Neural crest cell (in vitro differentiated cells): Measurements from ENCODE around the gene FOS. TPM values are rescaled to one million over a fixed set of nuclear protein-coding genes. Genes with fewer than 3 reads are reported as not detected.

ENCODE experiments used
- DNase-seq: peaks from one replicate; pipeline ENCODE4 v3.0.0; 2021; ENCODE audit warnings: low read depth, mixed read lengths, low spot score
- H3K27ac Mint-ChIP-seq: one replicate; pipeline ENCODE4 v1.8.0; 2021; ENCODE audit warnings: mild to moderate bottlenecking, mixed read lengths; ENCODE audit not compliant: unreplicated experiment
- H3K27me3 Mint-ChIP-seq: 2 replicates; pipeline ENCODE4 v1.8.0; 2021; ENCODE audit warnings: low read depth, mild to moderate bottlenecking, mixed read lengths
- H3K36me3 Mint-ChIP-seq: 2 replicates; pipeline ENCODE4 v1.8.0; 2021; ENCODE audit warnings: low read depth, mild to moderate bottlenecking, mixed read lengths
- H3K4me1 Mint-ChIP-seq: 2 replicates; pipeline ENCODE4 v1.8.0; 2021; ENCODE audit warnings: mixed read lengths
- H3K4me3 Mint-ChIP-seq: one replicate; pipeline ENCODE4 v1.8.0; 2021; ENCODE audit warnings: mild to moderate bottlenecking, mixed read lengths
- H3K9me3 Mint-ChIP-seq: 2 replicates; pipeline ENCODE4 v1.8.0; 2021; ENCODE audit warnings: mixed read lengths
- total RNA-seq: library from RNA; stranded (reverse); gene quantifications from 2 replicates; pipeline ENCODE4 v1.2.1, GENCODE V29; 2021
- TF ChIP-seq, protein P1 (sequence below): fragments of 200-600 bp; sonication (generic); conservative IDR thresholded peaks from 2 replicates; pipeline ENCODE4 v1.5.0; 2021; ENCODE audit warnings: antibody characterized with exemption, mild to moderate bottlenecking

The FOS gene
- total RNA-seq, 1 donor from 2014 or later = 3.8 TPM

DNA sequence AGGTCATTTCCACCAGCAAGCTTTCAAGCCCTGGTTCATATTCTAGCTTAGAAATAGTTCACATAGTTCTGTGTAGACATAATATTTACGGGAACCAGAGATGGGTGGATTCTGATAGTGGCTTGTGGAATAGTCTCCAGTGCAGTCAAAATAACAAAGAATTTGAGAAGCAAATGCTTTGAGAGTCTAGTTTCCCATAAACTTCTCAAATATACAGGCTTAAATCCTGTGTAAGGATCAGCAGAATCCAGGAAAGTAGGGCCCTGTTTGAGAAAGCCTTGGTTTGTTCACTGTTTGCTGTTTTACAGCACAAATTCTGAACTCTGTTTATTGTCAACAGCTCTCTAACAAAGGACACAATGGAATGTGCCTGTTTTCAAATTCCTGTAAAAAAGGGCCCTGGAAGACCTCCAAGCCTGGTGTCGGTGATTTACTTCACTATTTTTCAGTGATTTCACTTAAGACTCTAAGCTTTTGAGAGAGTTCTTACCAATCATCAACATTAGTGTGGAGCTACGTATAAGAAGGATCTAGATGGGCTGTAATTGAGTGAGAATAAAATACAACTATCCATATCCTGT lies 11.4 kb upstream of the FOS start:
- TF ChIP-seq, protein P1, sequence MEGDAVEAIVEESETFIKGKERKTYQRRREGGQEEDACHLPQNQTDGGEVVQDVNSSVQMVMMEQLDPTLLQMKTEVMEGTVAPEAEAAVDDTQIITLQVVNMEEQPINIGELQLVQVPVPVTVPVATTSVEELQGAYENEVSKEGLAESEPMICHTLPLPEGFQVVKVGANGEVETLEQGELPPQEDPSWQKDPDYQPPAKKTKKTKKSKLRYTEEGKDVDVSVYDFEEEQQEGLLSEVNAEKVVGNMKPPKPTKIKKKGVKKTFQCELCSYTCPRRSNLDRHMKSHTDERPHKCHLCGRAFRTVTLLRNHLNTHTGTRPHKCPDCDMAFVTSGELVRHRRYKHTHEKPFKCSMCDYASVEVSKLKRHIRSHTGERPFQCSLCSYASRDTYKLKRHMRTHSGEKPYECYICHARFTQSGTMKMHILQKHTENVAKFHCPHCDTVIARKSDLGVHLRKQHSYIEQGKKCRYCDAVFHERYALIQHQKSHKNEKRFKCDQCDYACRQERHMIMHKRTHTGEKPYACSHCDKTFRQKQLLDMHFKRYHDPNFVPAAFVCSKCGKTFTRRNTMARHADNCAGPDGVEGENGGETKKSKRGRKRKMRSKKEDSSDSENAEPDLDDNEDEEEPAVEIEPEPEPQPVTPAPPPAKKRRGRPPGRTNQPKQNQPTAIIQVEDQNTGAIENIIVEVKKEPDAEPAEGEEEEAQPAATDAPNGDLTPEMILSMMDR = no peak
- Mint-ChIP-seq H3K4me3 (no peak overlapping the region), H3K27me3 (peaks cover 3% of the 10 kb centered on the region), H3K36me3 (no peaks in the 10 kb centered on the region), H3K9me3 (no peaks in the 10 kb centered on the region), H3K27ac (no peak overlapping the region), H3K4me1 (no peaks in the 10 kb centered on the region)
- no peak for DNase-seq

DNA sequence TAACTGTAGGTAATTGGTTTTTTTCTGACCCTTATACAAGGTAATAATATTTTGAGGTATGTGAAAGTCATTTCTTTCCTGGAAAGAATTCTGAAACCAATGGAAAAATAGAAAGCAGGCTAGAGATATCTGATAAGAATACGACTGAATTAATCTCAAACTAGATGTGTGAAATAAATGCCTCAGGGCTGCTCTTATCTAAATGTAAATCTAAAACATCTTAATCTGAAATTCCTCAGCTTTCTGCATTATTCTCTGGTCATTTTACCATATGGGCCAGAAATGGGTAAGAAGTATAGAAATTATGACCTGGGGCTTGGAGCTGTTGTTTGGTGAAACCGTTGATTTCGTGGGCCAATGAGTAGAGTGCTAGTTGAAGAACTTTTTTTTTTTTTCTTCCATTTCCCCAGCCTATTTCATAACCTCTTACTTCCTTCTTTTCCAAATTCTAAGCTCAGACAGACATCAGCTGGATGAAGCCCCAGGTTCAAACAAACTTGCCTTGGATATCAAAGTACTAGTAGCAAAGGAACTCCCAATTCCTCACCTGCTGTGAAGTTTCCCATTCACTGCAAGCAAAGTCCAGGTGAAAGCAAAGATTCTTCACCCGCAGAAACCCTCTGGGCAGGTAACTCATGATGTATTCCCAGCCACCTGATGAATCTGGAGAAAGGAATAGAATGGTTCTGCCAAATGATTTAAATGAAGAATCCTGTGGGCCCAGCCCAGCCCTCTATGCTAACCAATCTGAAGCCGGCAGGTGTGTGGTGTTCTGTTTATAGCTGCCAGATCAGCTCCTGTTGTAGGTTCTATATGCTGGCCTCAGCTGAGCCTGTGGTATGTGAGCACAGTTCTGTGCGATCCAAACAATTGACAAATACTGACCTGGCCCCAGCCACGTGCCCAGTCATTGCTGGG lies 9.7 kb upstream of the FOS start:
- no peak for DNase-seq
- Mint-ChIP-seq H3K27ac (no peak overlapping the region), H3K9me3 (no peaks in the 10 kb centered on the region)

DNA sequence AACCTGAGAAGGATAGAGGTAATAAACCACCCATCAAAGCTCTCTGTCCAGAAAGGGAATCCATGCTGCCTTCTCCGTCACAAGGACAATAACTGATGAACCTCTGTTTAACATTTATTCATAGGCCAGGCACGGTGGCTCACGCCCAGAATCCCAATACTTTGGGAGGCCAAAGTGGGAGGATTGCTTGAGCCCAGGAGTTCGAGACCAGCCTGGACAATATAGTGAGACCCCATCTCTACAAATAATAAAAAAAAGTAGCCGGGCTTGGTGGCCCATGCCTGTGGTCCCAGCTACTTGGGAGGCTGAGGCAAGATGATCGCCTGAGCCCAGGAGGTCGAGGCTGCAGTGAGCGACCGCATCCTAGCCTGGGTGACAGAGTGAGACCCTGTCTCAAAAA lies 7.1 kb upstream of the FOS start:
- no peak overlapping the region for H3K4me3 Mint-ChIP-seq
- no peaks in the 10 kb centered on the region for H3K9me3 Mint-ChIP-seq
- no peak overlapping the region for H3K27ac Mint-ChIP-seq
- DNase-seq = no peak
- H3K4me1 Mint-ChIP-seq = peaks cover 18% of the 10 kb centered on the region
- H3K27me3 Mint-ChIP-seq = peaks cover 17% of the 10 kb centered on the region
- TF ChIP-seq, protein P1 = no peak
- H3K36me3 Mint-ChIP-seq = no peaks in the 10 kb centered on the region

More for the DNA sequence above, 9.7 kb upstream of the FOS start:
- Mint-ChIP-seq H3K4me1 (peaks cover 9% of the 10 kb centered on the region), H3K4me3 (no peak overlapping the region), H3K36me3 (no peaks in the 10 kb centered on the region), H3K27me3 (peaks cover 7% of the 10 kb centered on the region)
- TF ChIP-seq, protein P1 = no peak

DNA sequence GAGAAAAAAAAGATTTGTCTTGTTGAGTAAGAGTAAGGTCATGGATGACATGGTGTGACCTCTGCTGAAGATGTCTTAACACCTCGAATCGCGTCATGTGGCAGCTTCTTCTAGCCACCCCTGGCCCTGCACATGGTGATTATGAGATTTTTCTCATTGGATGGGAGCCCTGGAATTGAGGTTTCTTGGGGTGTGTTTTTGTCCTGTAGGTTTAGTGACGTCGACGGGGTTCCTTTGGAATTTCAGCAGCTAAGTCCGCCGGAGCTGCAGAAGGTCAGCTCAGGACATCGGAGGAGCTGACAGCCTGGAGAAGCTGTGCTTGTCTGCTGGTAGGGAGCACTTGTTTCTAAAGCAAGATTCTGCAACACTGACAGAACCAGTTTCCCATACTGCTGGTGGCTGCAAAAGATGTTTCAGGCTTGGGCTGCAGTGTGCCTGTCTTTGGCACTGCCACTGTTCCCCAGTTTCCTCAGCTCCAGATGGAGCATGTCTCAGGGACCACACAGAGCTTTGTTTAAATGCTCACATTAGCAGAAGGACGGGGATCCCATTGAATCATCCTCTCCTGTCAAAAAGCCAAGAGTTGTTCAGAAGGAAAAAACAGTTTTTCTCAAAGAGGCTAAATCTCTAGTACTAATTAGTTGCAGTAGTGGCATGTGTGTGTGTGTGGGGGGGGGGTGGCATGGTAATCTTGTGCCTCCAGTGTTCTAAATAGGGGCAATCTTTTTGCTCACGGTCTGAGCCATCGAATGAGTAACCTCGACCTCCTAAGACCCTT lies 5.2 kb upstream of the FOS start:
- Mint-ChIP-seq H3K36me3 (no peaks in the 10 kb centered on the region), H3K9me3 (no peaks in the 10 kb centered on the region), H3K4me3 (peak overlapping the region; percentile 8), H3K4me1 (peaks cover 32% of the 10 kb centered on the region), H3K27me3 (peaks cover 21% of the 10 kb centered on the region), H3K27ac (no peak overlapping the region)
- TF ChIP-seq, protein P1 = no peak
- DNase-seq = no peak

DNA sequence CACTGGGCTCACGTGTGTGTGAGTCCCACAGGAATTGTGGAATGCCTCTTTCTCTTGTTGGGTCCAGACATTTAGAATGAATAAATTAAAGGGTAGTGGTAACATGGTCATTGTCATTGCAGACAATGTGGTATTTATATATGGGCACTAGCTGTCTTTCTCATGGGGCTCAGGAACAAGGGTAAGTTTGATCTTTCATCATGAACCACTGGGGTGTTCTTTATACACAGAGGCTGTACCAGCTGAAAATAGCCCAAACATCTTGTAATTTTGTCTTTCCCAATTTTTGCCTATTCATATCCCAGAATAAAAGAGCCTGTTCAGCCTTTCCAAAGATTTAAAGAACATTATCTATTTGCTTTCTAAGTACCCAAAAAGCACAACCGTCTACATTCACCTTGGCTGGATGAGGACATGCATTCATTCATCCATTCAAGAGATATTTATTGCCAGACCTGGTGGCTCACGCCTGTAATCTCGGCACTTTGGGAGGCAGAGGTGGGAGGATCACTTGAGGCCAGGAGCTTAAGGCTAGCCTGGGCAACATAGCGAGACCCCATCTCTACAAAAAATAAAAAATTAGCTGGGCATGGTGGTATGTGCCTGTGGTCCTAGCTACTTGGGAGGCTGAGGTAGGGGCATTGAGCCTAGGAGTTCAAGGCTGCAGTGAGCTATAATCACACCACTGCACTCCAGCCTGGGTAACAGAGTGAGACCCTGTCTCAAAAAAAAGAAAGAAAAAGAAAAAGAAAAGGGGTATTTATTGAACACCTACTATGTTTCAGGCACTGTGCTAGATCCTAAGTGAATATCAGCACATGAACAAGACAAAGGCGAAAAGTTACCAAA lies 4.4 kb upstream of the FOS start:
- Mint-ChIP-seq H3K4me1 (peaks cover 40% of the 10 kb centered on the region), H3K9me3 (no peaks in the 10 kb centered on the region), H3K4me3 (peak overlapping the region; percentile 8), H3K27ac (no peak overlapping the region), H3K27me3 (peaks cover 26% of the 10 kb centered on the region), H3K36me3 (no peaks in the 10 kb centered on the region)
- TF ChIP-seq, protein P1 = no peak
- DNase-seq = no peak
